IMR-90 (cell line): Measurements from ENCODE around the gene MGAT4D. TPM values are rescaled to one million over a fixed set of nuclear protein-coding genes. Genes with fewer than 3 reads are reported as not detected.
"Not testable (repeated sequence)": the region's sequence is repeated elsewhere in the genome, so short reads cannot be mapped to it uniquely, and the experiment has no call there.

Experiments
- ATAC-seq: fragments of 200-7000 bp; cut with Tn5 transposase; 2 replicates; pipeline ENCODE4 v1.9.1; 2020; ENCODE audit warnings: low read depth, mild to moderate bottlenecking, moderate library complexity
- BruUV-seq: library from RNA; stranded (reverse); fragments of 400-500 nt; replicated peaks from 2 replicates; lab custom pipeline; 2021; lab: Mats Ljungman, UMichigan
- CTCF ChIA-PET: fragments of 300-600 bp; formaldehyde crosslinking; extraction: SDS; loops from one replicate; lab custom pipeline; 2021; ENCODE audit warnings: antibody characterized with exemption; lab: Yijun Ruan, JAX
- POLR2A ChIA-PET: fragments of 300-600 bp; sonication (Branson Sonifier 250); formaldehyde crosslinking; loops from one replicate; lab custom pipeline; 2022; ENCODE audit warnings: antibody characterized with exemption; ENCODE audit not compliant: unreplicated experiment; lab: Charles Lee
- DNase-seq: peaks from one replicate; pipeline ENCODE4 v3.0.0; 2013
- H2AFZ ChIP-seq: replicated peaks from 2 replicates; pipeline ENCODE3; 2013; ENCODE audit warnings: low read length, mild to moderate bottlenecking; ENCODE audit not compliant: poor library complexity
- H2AK5ac ChIP-seq: 2 replicates; pipeline ENCODE4 v1.6.1; 2013; ENCODE audit warnings: low read depth, low read length, inconsistent platforms
- H2AK9ac ChIP-seq: replicated peaks from 2 replicates; pipeline ENCODE3; 2013; ENCODE audit warnings: mild to moderate bottlenecking, low read depth, low read length, moderate library complexity; ENCODE audit not compliant: poor library complexity
- H2BK120ac ChIP-seq: 2 replicates; pipeline ENCODE4 v1.6.1; 2013; ENCODE audit warnings: low read depth, low read length, inconsistent platforms
- H2BK15ac ChIP-seq: 3 replicates; pipeline ENCODE4 v1.6.1; 2013; ENCODE audit warnings: low read depth, low read length, inconsistent platforms
- H2BK20ac ChIP-seq: 2 replicates; pipeline ENCODE4 v1.6.1; 2013; ENCODE audit warnings: low read depth, mild to moderate bottlenecking, inconsistent platforms, low read length, moderate library complexity
- H2BK5ac ChIP-seq: 2 replicates; pipeline ENCODE4 v1.6.1; 2013; ENCODE audit warnings: mild to moderate bottlenecking, low read depth, low read length, inconsistent platforms; ENCODE audit not compliant: poor library complexity, severe bottlenecking
- H3K14ac ChIP-seq: replicated peaks from 2 replicates; pipeline ENCODE4 v1.6.1; 2013; ENCODE audit warnings: low read depth, low read length, inconsistent platforms
- H3K18ac ChIP-seq: 2 replicates; pipeline ENCODE4 v1.6.1; 2013; ENCODE audit warnings: low read depth, low read length, control low read depth
- H3K23ac ChIP-seq: 2 replicates; pipeline ENCODE4 v1.6.1; 2013; ENCODE audit warnings: low read depth, low read length, inconsistent platforms
- H3K27ac ChIP-seq: 2 replicates; pipeline ENCODE4 v1.5.1; 2013; ENCODE audit warnings: mild to moderate bottlenecking, control low read depth, low read length; ENCODE audit not compliant: insufficient read depth
- H3K27me3 ChIP-seq: 2 replicates; pipeline ENCODE4 v1.6.1; 2013; ENCODE audit warnings: low read length; ENCODE audit not compliant: control insufficient read depth, insufficient read depth
- H3K36me3 ChIP-seq: 2 replicates; pipeline ENCODE4 v1.6.1; 2013; ENCODE audit warnings: low read length, mixed read lengths; ENCODE audit not compliant: control insufficient read depth, insufficient read depth
- H3K4ac ChIP-seq: 2 replicates; pipeline ENCODE4 v1.6.1; 2013; ENCODE audit warnings: low read depth, low read length, inconsistent platforms
- H3K4me1 ChIP-seq: 2 replicates; pipeline ENCODE4 v1.6.1; 2013; ENCODE audit warnings: low read length, mixed read lengths; ENCODE audit not compliant: control insufficient read depth, insufficient read depth
- H3K4me2 ChIP-seq: 2 replicates; pipeline ENCODE4 v1.6.1; 2013; ENCODE audit warnings: low read depth, mild to moderate bottlenecking, control low read depth, low read length, moderate library complexity
- H3K4me3 ChIP-seq: 2 replicates; pipeline ENCODE4 v1.5.1; 2013; ENCODE audit warnings: low read depth, mild to moderate bottlenecking, control low read depth, low read length, moderate library complexity; ENCODE audit not compliant: insufficient read depth
- H3K56ac ChIP-seq: 2 replicates; pipeline ENCODE4 v1.6.1; 2013; ENCODE audit warnings: low read length, inconsistent platforms; ENCODE audit not compliant: insufficient read depth; ENCODE audit errors: extremely low read depth
- H3K79me1 ChIP-seq, 2 experiments: 2 replicates each; pipeline ENCODE4 v1.6.1; 2013; ENCODE audit warnings: low read length in 2 of 2, inconsistent platforms in 1 of 2, low read depth in 1 of 2
- H3K9ac ChIP-seq: 2 replicates; pipeline ENCODE4 v1.6.1; 2013; ENCODE audit warnings: low read depth, low read length, control low read depth
- H3K9me1 ChIP-seq: 2 replicates; pipeline ENCODE4 v1.6.1; 2013; ENCODE audit warnings: low read length, inconsistent platforms; ENCODE audit not compliant: insufficient read depth
- H3K9me3 ChIP-seq: 2 replicates; pipeline ENCODE4 v1.6.1; 2013; ENCODE audit warnings: low read length; ENCODE audit not compliant: control insufficient read depth, insufficient read depth
- H4K20me1 ChIP-seq: 2 replicates; pipeline ENCODE4 v1.6.1; 2013; ENCODE audit warnings: low read length, inconsistent platforms; ENCODE audit not compliant: insufficient read depth
- H4K5ac ChIP-seq: 2 replicates; pipeline ENCODE4 v1.6.1; 2013; ENCODE audit warnings: mild to moderate bottlenecking, low read depth, low read length, control low read depth
- H4K8ac ChIP-seq, 2 experiments: 2 replicates each; pipeline ENCODE4 v1.6.1; 2013; ENCODE audit warnings: low read depth in 2 of 2, low read length in 2 of 2, control low read depth in 1 of 2, inconsistent platforms in 1 of 2
- H4K91ac ChIP-seq: 2 replicates; pipeline ENCODE4 v1.6.1; 2013; ENCODE audit warnings: low read depth, low read length, inconsistent platforms; ENCODE audit not compliant: insufficient read depth
- CEBPB ChIP-seq: IDR thresholded peaks from 2 replicates; pipeline ENCODE4 v1.6.1; 2012; ENCODE audit warnings: low read depth, low read length, improper control_type of control experiment
- WGBS, 2 experiments: methylation state at CpG; one replicate each; pipeline versions ENCODE4 v1.1.5 to v1.1.7; 2013; ENCODE audit warnings: missing lambda C conversion rate in 2 of 2; ENCODE audit not compliant: insufficient read length in 1 of 2; ENCODE audit errors: extremely low coverage in 2 of 2; 5-methylcytosine and 5-hydroxymethylcytosine counted together
- dilution Hi-C: fragments of 300-500 bp; cut with HindIII; formaldehyde crosslinking; loops from one replicate; pipeline ENCODE4 v1.14.3; 2018; ENCODE audit warnings: low sequenced_read_pairs; ENCODE audit not compliant: unreplicated experiment
- in situ Hi-C: fragments of 300-500 bp; cut with MboI; formaldehyde crosslinking; loops from 3 replicates; pipeline ENCODE4 v1.14.3; 2019; ENCODE audit warnings: low sequenced_read_pairs, inconsistent platforms, mixed read lengths
- intact Hi-C: fragments of 100-400 bp; cut with micrococcal nuclease; formaldehyde crosslinking; loops from 2 replicates; pipeline ENCODE4 v1.10.0; 2022
- polyA plus RNA-seq, 3 experiments: library from polyadenylated mRNA; depleted of rRNA; stranded (reverse); fragments of >200 nt; gene quantifications; 2 replicates each; pipeline ENCODE4 v1.2.3, GENCODE V29; 2012; ENCODE audit warnings: low replicate concordance in 1 of 3
- total RNA-seq: library from RNA; depleted of rRNA; stranded (reverse); fragments of >200 nt; gene quantifications from 2 replicates; pipeline ENCODE4 v1.2.3, GENCODE V29; 2012

The MGAT4D gene
- total and polyA plus RNA-seq, 2 of the 4 experiments (the other 2 are of a cell fraction) = not detected

- TF ChIP-seq CEBPB = no peak
- POLR2A ChIA-PET = no interaction called here
- H3K18ac ChIP-seq = no peak overlapping the region
- BruUV-seq = no TSS peak
- no peak overlapping the region for H2AK9ac ChIP-seq
- no peak overlapping the region for H3K14ac ChIP-seq
- no peak overlapping the region for H3K27ac ChIP-seq
- no peaks in the 10 kb centered on the region for H3K79me1 ChIP-seq
- H3K9me3 ChIP-seq = no peaks in the 10 kb centered on the region
- no peaks in the 10 kb centered on the region for H4K20me1 ChIP-seq
- no peak overlapping the region for H2AK5ac ChIP-seq
- H2BK5ac ChIP-seq = no peak overlapping the region
- CTCF ChIA-PET = interaction anchor here (0.9 kb wide), 1 partner anchor 9 kb away, joined by 3 read pairs; the partner anchor contains the start of gene ELMOD2
- no peak overlapping the region for H2BK20ac ChIP-seq
- H3K4ac ChIP-seq = no peak overlapping the region
- no peak overlapping the region for H3K4me3 ChIP-seq
- H4K8ac ChIP-seq = no peak overlapping the region
- dilution Hi-C loops (no loop called here), intact Hi-C loops (no loop called here), in situ Hi-C loops (no loop called here)
- DNase-seq (no peak), ATAC-seq (no peak)
- no peaks in the 10 kb centered on the region for H3K9me1 ChIP-seq
- peaks cover 4% of the 10 kb centered on the region; the same call in 1 of the 2 replicates for H3K27me3 ChIP-seq
- H3K4me1 ChIP-seq = no peaks in the 10 kb centered on the region
- H2AFZ ChIP-seq = no peak overlapping the region
- H4K5ac ChIP-seq = no peak overlapping the region
- H3K56ac ChIP-seq = no peak overlapping the region
- WGBS, 2 experiments = no CpG with 5 or more reads among the region's 1 CpG
- H4K91ac ChIP-seq = no peak overlapping the region
- no peak overlapping the region for H3K23ac ChIP-seq
- no peak overlapping the region for H2BK15ac ChIP-seq
- no peak overlapping the region for H3K4me2 ChIP-seq
- H3K9ac ChIP-seq = no peak overlapping the region
- H2BK120ac ChIP-seq = no peak overlapping the region
- no peaks in the 10 kb centered on the region for H3K36me3 ChIP-seq
These were observed 17.3 kb upstream of the MGAT4D start for GRCh38 chr4:140515423-140515822.

GRCh38 chr4:140513765-140514164, 15.7 kb upstream of the MGAT4D start:
- H3K18ac ChIP-seq, H3K27ac ChIP-seq, POLR2A ChIA-PET, H3K79me1 ChIP-seq, H4K5ac ChIP-seq, H4K91ac ChIP-seq, intact Hi-C loops, H2AK9ac ChIP-seq, H3K9me3 ChIP-seq, H3K27me3 ChIP-seq, H3K4me1 ChIP-seq, H2BK15ac ChIP-seq, H2AK5ac ChIP-seq, DNase-seq, BruUV-seq, H3K4me3 ChIP-seq, H2AFZ ChIP-seq, H3K23ac ChIP-seq, ATAC-seq, H3K9ac ChIP-seq, H3K4me2 ChIP-seq, H4K20me1 ChIP-seq, CTCF ChIA-PET, H3K56ac ChIP-seq, H2BK5ac ChIP-seq, in situ Hi-C loops, dilution Hi-C loops, H2BK20ac ChIP-seq, H3K36me3 ChIP-seq, H2BK120ac ChIP-seq, H3K4ac ChIP-seq, H3K14ac ChIP-seq, H4K8ac ChIP-seq, H3K9me1 ChIP-seq: not testable (repeated sequence)
- WGBS, 2 experiments = no CpG with 5 or more reads among the region's 5 CpGs
